GM12878 (cell line): ENCODE results near the gene ME1. TPM values are rescaled to one million over a fixed set of nuclear protein-coding genes. Genes with fewer than 3 reads are reported as not detected.

Experiments
- ATAC-seq: fragments of 200-7000 bp; cut with Tn5 transposase; 3 replicates; pipeline ENCODE4 v1.9.1; 2020; ENCODE audit warnings: mild to moderate bottlenecking, moderate library complexity
- BruUV-seq: library from RNA; stranded (reverse); fragments of 400-500 nt; replicated peaks from 2 replicates; lab custom pipeline; 2021; lab: Mats Ljungman, UMichigan
- CTCF ChIA-PET: fragments of 300-600 bp; sonication (Branson Sonifier 250); formaldehyde crosslinking; extraction: SDS; loops from one replicate; lab custom pipeline; 2021; ENCODE audit warnings: inconsistent platforms; lab: Yijun Ruan, JAX
- POLR2A ChIA-PET: fragments of 350-600 bp; formaldehyde crosslinking; extraction: SDS; loops from one replicate; lab custom pipeline; 2021; ENCODE audit warnings: inconsistent platforms; lab: Charles Lee
- RAD21 ChIA-PET: fragments of 300-600 bp; sonication (Branson Sonifier 250); formaldehyde crosslinking; loops from one replicate; lab custom pipeline; 2023; ENCODE audit warnings: antibody characterized with exemption; ENCODE audit not compliant: unreplicated experiment; lab: Charles Lee
- SMC1A ChIA-PET: fragments of 300-600 bp; sonication (Branson Sonifier 250); formaldehyde crosslinking; loops from one replicate; lab custom pipeline; 2023; ENCODE audit not compliant: unreplicated experiment, uncharacterized antibody; lab: Charles Lee
- DNase-seq: peaks from one replicate; pipeline ENCODE4 v3.0.0-alpha.2; 2011; ENCODE audit warnings: low read depth, low spot score
- FAIRE-seq: peaks from 3 replicates; lab custom pipeline; 2011; peaks lifted over from hg19 to GRCh38; lab: Jason Lieb, UNC
- H2AFZ ChIP-seq: 2 replicates; pipeline ENCODE4 v1.6.0; 2011; ENCODE audit warnings: low read depth, low read length, control low read depth; ENCODE audit not compliant: control insufficient read depth
- H3K27ac ChIP-seq: 2 replicates; pipeline ENCODE4 v1.5.1; 2011; ENCODE audit warnings: control low read depth; ENCODE audit not compliant: control insufficient read depth, insufficient read depth
- H3K27me3 ChIP-seq, 2 experiments: replicated peaks in 1 of 2; 2 replicates each; pipeline versions ENCODE4 v1.6.0 to v1.6.1; 2011; ENCODE audit warnings: low read length in 1 of 2; ENCODE audit not compliant: control insufficient read depth in 2 of 2, insufficient read depth in 2 of 2
- H3K36me3 ChIP-seq, 2 experiments: 2 replicates each; pipeline ENCODE4 v1.5.1; 2011; ENCODE audit warnings: low read length in 1 of 2; ENCODE audit not compliant: control insufficient read depth in 2 of 2, insufficient read depth in 2 of 2
- H3K4me1 ChIP-seq: 2 replicates; pipeline ENCODE4 v1.6.1; 2011; ENCODE audit warnings: mild to moderate bottlenecking, low read length, moderate library complexity, mixed read lengths; ENCODE audit not compliant: control insufficient read depth, insufficient read depth
- H3K4me2 ChIP-seq: 2 replicates; pipeline ENCODE4 v1.6.0; 2011; ENCODE audit warnings: control low read depth; ENCODE audit not compliant: control insufficient read depth, insufficient read depth
- H3K4me3 ChIP-seq: fragments of 200-600 bp; sonication (generic); 2 replicates; pipeline ENCODE4 v1.5.1; 2016
- H3K79me2 ChIP-seq: 2 replicates; pipeline ENCODE4 v1.6.0; 2011; ENCODE audit warnings: low read length; ENCODE audit not compliant: control insufficient read depth, insufficient read depth
- H3K9ac ChIP-seq: 2 replicates; pipeline ENCODE4 v1.8.0; 2011; ENCODE audit warnings: low read length, control low read depth, mixed read lengths; ENCODE audit not compliant: control insufficient read depth, insufficient read depth
- H3K9me3 ChIP-seq: replicated peaks from 3 replicates; pipeline ENCODE4 v1.5.1; 2011; ENCODE audit warnings: mild to moderate bottlenecking, low read length; ENCODE audit not compliant: control insufficient read depth, insufficient read depth
- H4K20me1 ChIP-seq: 2 replicates; pipeline ENCODE4 v1.6.0; 2011; ENCODE audit not compliant: control insufficient read depth, insufficient read depth
- ATF2 ChIP-seq: IDR thresholded peaks from 2 replicates; pipeline ENCODE4 v1.6.1; 2012; ENCODE audit warnings: low read length, inconsistent platforms
- CUX1 ChIP-seq: IDR thresholded peaks from 2 replicates; pipeline ENCODE4 v1.6.1; 2012; ENCODE audit warnings: improper control_type of control experiment, low read depth, low read length; ENCODE audit not compliant: insufficient replicate concordance
- DPF2 ChIP-seq: fragments of 450-650 bp; IDR thresholded peaks from 2 replicates; pipeline ENCODE4 v1.6.1; 2017; ENCODE audit warnings: mild to moderate bottlenecking
- HSF1 ChIP-seq: fragments of 150-350 bp; IDR thresholded peaks from 2 replicates; pipeline ENCODE4 v1.6.1; 2014; ENCODE audit warnings: mild to moderate bottlenecking, low read depth, low read length
- JUNB ChIP-seq: IDR thresholded peaks from 2 replicates; pipeline ENCODE4 v1.6.1; 2016; ENCODE audit warnings: antibody characterized with exemption, mild to moderate bottlenecking
- MTA2 ChIP-seq: fragments of 450-650 bp; IDR thresholded peaks from 2 replicates; pipeline ENCODE4 v1.6.1; 2016; ENCODE audit warnings: low read depth, mild to moderate bottlenecking, moderate library complexity
- NBN ChIP-seq: fragments of 450-650 bp; IDR thresholded peaks from 2 replicates; pipeline ENCODE4 v1.6.1; 2016
- NR2C1 ChIP-seq: fragments of 450-650 bp; IDR thresholded peaks from 2 replicates; pipeline ENCODE4 v1.6.1; 2017; ENCODE audit warnings: antibody characterized with exemption, mild to moderate bottlenecking, moderate library complexity
- NR2F1 ChIP-seq: fragments of 450-650 bp; conservative IDR thresholded peaks from 2 replicates; pipeline ENCODE4 v1.6.1; 2017; ENCODE audit warnings: mild to moderate bottlenecking
- PAX5 ChIP-seq: IDR thresholded peaks from 2 replicates; pipeline ENCODE4 v1.6.1; 2011; ENCODE audit warnings: low read depth, low read length, borderline replicate concordance
- RELA ChIP-seq: fragments of 450-650 bp; IDR thresholded peaks from 2 replicates; pipeline ENCODE4 v1.8.0; 2014; ENCODE audit warnings: borderline replicate concordance; ENCODE audit not compliant: partially characterized antibody
- RFX5 ChIP-seq: IDR thresholded peaks from 2 replicates; pipeline ENCODE4 v1.6.1; 2011; ENCODE audit warnings: low read depth, low read length, improper control_type of control experiment
- SIN3A ChIP-seq: IDR thresholded peaks from 2 replicates; pipeline ENCODE4 v1.6.1; 2012; ENCODE audit warnings: low read depth, low read length, improper control_type of control experiment
- SIX5 ChIP-seq: IDR thresholded peaks from 2 replicates; pipeline ENCODE4 v1.6.1; 2011; ENCODE audit warnings: mild to moderate bottlenecking, low read depth, low read length, moderate library complexity; ENCODE audit not compliant: severe bottlenecking
- SMC3 ChIP-seq: IDR thresholded peaks from 2 replicates; pipeline ENCODE4 v1.6.1; 2011; ENCODE audit warnings: low read length, improper control_type of control experiment, borderline replicate concordance
- SPI1 ChIP-seq: IDR thresholded peaks from 2 replicates; pipeline ENCODE4 v1.6.1; 2011; ENCODE audit warnings: low read depth, mild to moderate bottlenecking, low read length, moderate library complexity, borderline replicate concordance; ENCODE audit not compliant: insufficient read depth
- SUPT20H ChIP-seq: IDR thresholded peaks from 2 replicates; pipeline ENCODE4 v1.6.1; 2011; ENCODE audit warnings: low read depth, mild to moderate bottlenecking, low read length, moderate library complexity, borderline replicate concordance; ENCODE audit not compliant: control insufficient read depth
- TAF1 ChIP-seq: IDR thresholded peaks from 2 replicates; pipeline ENCODE4 v1.6.1; 2011; ENCODE audit warnings: mild to moderate bottlenecking, low read depth, low read length, borderline replicate concordance
- WGBS: methylation state at CpG from one replicate; pipeline ENCODE4 v1.1.6; 2016; ENCODE audit warnings: low lambda C conversion rate; ENCODE audit not compliant: insufficient replicate concordance, insufficient coverage; ENCODE audit errors: missing lambda C conversion rate; 5-methylcytosine and 5-hydroxymethylcytosine counted together
- in situ Hi-C: fragments of 300-500 bp; cut with MboI; formaldehyde crosslinking; loops from 9 replicates; pipeline ENCODE4 v1.14.3; 2018; ENCODE audit warnings: mixed read lengths
- intact Hi-C: fragments of 100-400 bp; cut with micrococcal nuclease; formaldehyde crosslinking; loops from one replicate; pipeline ENCODE4 v1.14.2; 2022; ENCODE audit not compliant: unreplicated experiment
- polyA plus RNA-seq, 11 experiments: library from polyadenylated mRNA; depleted of rRNA in 4 of 11; unstranded in 6 of 11; stranded (reverse) in 5 of 11; fragments of >200 nt; fragmentation: Nextera tagmentation in 4 of 11; fragmentation: Illumina TruSeq in 1 of 11; extraction: Ambion mirVana in 4 of 11; extraction: Trizol in 1 of 11; gene quantifications; 1 replicate in 1 of 11; 2 replicates in 10 of 11; pipeline versions ENCODE4 v1.2.1 to v1.2.3, GENCODE V29; 2011 to 2016; ENCODE audit warnings: inconsistent platforms in 2 of 11, missing spikeins in 2 of 11, low read depth in 1 of 11
- total RNA-seq, 4 experiments: library from RNA; depleted of rRNA in 3 of 4; stranded (reverse); fragments of >200 nt in 3 of 4; fragmentation: Illumina TruSeq in 1 of 4; extraction: Trizol in 1 of 4; gene quantifications; 2 replicates each; pipeline versions ENCODE4 v1.2.1 to v1.2.3, GENCODE V29; 2013 to 2021

Gene ME1
- total and polyA plus RNA-seq, 10 of the 15 experiments (the other 5 are each of a cell fraction or from before 2014, with no cell fraction given), result 3.6 to 11.8 (median 8.4) TPM

GRCh38 chr6:83221276-83221675 is 209.6 kb downstream of the ME1 start:
- ChIA-PET SMC1A (interaction anchor here (0.9 to 10.5 kb wide), 20 partner anchors 9 to 315 kb away, joined by 3 to 277 read pairs (median 6); partner anchors contain the start of genes DOP1A, ME1, PRSS35 and UBE3D), CTCF (interaction anchor here (0.7 to 19.5 kb wide), 23 partner anchors 11 to 954 kb away, joined by 3 to 635 read pairs (median 5); partner anchors contain the start of genes DOP1A, PRSS35 and UBE3D), RAD21 (interaction anchor here (0.6 to 5.4 kb wide), 8 partner anchors 13 to 315 kb away, joined by 3 to 103 read pairs (median 8); partner anchors contain the start of genes DOP1A, PRSS35 and UBE3D), POLR2A (no interaction called here)
- Histone ChIP-seq H3K36me3 (no peaks in the 10 kb centered on the region; a peak in 1 of 4 replicates), H3K4me1 (no peaks in the 10 kb centered on the region), H3K79me2 (no peaks in the 10 kb centered on the region), H3K9ac (no peak overlapping the region), H3K4me3 (no peak overlapping the region), H2AFZ (no peak overlapping the region), H3K4me2 (no peak overlapping the region), H3K27me3 (no peaks in the 10 kb centered on the region), H3K27ac (no peak overlapping the region), H4K20me1 (no peaks in the 10 kb centered on the region), H3K9me3 (no peaks in the 10 kb centered on the region)
- 96% methylated on average over 1 of the region's 1 CpG for WGBS
- no peak for ATAC-seq
- intact Hi-C loops (loop anchor here (10.0 kb wide), 1 partner anchor 374 kb away; no protein-coding TSS in a partner anchor), in situ Hi-C loops (loop anchor here (5.0 kb wide), 1 partner anchor 296 kb away; no protein-coding TSS in a partner anchor)
- no peak for FAIRE-seq
- BruUV-seq, result no TSS peak
- no peak for DNase-seq
- TF ChIP-seq SPI1 (no peak), SMC3 (no peak), DPF2 (no peak), NR2C1 (no peak), HSF1 (no peak), NR2F1 (no peak), PAX5 (no peak), SIN3A (no peak), RELA (no peak), NBN (no peak), ATF2 (no peak), CUX1 (no peak), SIX5 (no peak), RFX5 (no peak), SUPT20H (no peak), JUNB (no peak), TAF1 (no peak), MTA2 (no peak)
